ENCODE data around the gene FMN1.

FMN1 gene

GRCh38 chr15:33158366-33158765 lies 36.1 kb downstream of the FMN1 start:
- TF ChIP-seq, protein P1, sequence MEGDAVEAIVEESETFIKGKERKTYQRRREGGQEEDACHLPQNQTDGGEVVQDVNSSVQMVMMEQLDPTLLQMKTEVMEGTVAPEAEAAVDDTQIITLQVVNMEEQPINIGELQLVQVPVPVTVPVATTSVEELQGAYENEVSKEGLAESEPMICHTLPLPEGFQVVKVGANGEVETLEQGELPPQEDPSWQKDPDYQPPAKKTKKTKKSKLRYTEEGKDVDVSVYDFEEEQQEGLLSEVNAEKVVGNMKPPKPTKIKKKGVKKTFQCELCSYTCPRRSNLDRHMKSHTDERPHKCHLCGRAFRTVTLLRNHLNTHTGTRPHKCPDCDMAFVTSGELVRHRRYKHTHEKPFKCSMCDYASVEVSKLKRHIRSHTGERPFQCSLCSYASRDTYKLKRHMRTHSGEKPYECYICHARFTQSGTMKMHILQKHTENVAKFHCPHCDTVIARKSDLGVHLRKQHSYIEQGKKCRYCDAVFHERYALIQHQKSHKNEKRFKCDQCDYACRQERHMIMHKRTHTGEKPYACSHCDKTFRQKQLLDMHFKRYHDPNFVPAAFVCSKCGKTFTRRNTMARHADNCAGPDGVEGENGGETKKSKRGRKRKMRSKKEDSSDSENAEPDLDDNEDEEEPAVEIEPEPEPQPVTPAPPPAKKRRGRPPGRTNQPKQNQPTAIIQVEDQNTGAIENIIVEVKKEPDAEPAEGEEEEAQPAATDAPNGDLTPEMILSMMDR (IDR thresholded peaks at IDR 0.05; ENCODE audit: low read depth, low read length) = no peak
- no peak for DNase-seq

DNA sequence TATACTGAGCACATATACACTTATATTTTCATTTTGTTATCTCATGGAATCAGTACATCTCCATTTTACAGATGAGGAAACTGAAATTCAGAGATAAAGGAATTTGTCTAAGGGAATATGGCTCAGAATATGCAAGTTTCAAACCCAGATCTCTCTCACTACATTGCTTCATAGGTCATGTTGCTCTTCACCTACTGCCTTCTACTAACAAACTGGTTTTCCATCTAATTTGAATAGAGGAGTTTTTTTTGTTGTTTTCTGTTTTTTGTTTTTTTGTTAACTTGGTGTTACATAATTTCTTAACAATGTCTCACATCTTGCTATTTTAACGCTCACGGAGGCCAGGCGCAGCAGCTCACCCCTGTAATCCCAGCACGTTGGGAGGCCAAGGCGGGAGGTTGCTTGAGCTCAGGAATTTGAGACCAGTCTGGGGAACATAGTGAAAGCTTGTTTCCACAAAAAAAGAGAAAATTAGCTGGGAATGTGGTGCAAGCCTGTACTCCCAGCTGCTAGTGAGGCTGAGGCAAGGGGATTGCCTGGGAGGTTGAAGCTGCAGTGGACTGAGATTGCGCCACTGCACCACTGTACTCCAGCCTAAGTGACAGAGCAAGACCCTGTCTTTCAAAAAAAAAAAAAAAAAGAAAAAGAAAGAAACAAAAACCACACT lies 37.0 kb downstream of the FMN1 start:
- Histone ChIP-seq H3K27me3 (ENCODE audit: insufficient read depth, low read depth, severe bottlenecking) (no peaks in the 10 kb centered on the region), H3K9me3 (ENCODE audit: severe bottlenecking) (no peaks in the 10 kb centered on the region), H3K27ac (no peak overlapping the region), H3K36me3 (peaks cover 11% of the 10 kb centered on the region), H3K4me3 (ENCODE audit: low read depth, low read length) (no peak overlapping the region)
- TF ChIP-seq, protein P1 (IDR thresholded peaks at IDR 0.05; ENCODE audit: low read depth, low read length) = no peak
- no peak for DNase-seq

More at GRCh38 chr15:33158366-33158765, 36.1 kb downstream of the FMN1 start:
- peaks cover 10% of the 10 kb centered on the region for H3K36me3 ChIP-seq
- H3K4me3 ChIP-seq (ENCODE audit: low read depth, low read length) = no peak overlapping the region
- H3K9me3 ChIP-seq (ENCODE audit: severe bottlenecking) = no peaks in the 10 kb centered on the region
- H3K27me3 ChIP-seq (ENCODE audit: insufficient read depth, low read depth, severe bottlenecking) = no peaks in the 10 kb centered on the region
- no peak overlapping the region for H3K27ac ChIP-seq

GRCh38 chr15:33155691-33156420 lies 38.7 kb downstream of the FMN1 start:
- TF ChIP-seq, protein P1 (IDR thresholded peaks at IDR 0.05; ENCODE audit: low read depth, low read length) = no peak
- no peaks in the 10 kb centered on the region for H3K9me3 ChIP-seq (ENCODE audit: severe bottlenecking)
- no peak overlapping the region for H3K4me3 ChIP-seq (ENCODE audit: low read depth, low read length)
- no peak overlapping the region for H3K27ac ChIP-seq
- peaks cover 11% of the 10 kb centered on the region for H3K36me3 ChIP-seq
- H3K27me3 ChIP-seq (ENCODE audit: insufficient read depth, low read depth, severe bottlenecking) = no peaks in the 10 kb centered on the region
- no peak for DNase-seq

DNA sequence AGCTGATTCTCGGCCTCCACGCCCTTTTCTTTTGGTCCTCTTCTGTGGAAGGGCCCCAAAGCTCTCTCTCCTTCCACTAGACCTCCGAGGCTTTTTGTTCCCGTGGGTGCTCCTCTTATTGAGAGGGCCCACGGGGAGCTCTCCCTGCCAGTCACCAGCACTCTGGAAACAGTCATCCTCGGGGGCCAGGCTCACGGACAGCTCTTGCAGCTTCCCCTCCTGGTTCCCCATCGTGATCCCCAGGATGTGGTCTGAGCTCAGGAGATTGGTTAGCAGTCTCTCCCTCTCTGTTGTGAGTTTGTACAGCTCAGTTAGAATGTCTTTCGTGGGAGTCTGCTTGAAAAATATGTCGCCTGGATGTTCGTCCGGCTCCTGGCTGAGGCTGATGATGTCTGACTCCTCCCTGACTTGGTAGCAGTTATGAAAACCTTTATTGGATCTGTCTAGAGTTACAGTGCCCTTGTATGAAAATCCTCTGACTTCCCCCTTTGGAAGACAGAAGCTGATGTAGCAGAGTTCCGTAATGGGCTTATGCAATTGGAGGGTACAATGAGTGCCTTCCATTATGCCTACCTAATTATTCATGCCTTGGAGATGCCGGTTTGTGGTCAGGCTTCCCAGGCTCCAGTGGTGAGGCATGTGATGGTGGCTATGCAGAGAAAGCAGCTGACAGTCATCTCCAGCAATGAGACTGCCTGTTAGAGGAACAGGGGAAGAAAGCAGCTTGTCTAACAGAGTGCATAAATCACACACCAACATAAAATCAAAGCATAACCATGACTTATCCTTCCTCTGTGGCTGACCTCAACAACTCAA lies 40.0 kb downstream of the FMN1 start:
- Histone ChIP-seq H3K36me3 (peaks cover 11% of the 10 kb centered on the region), H3K4me3 (ENCODE audit: low read depth, low read length) (no peak overlapping the region), H3K27ac (no peak overlapping the region), H3K27me3 (ENCODE audit: insufficient read depth, low read depth, severe bottlenecking) (no peaks in the 10 kb centered on the region), H3K9me3 (ENCODE audit: severe bottlenecking) (no peaks in the 10 kb centered on the region)
- TF ChIP-seq, protein P1 (IDR thresholded peaks at IDR 0.05; ENCODE audit: low read depth, low read length) = no peak
- DNase-seq = no peak

- H3K27ac ChIP-seq = no peak overlapping the region
- TF ChIP-seq, protein P1 (IDR thresholded peaks at IDR 0.05; ENCODE audit: low read depth, low read length) = no peak
- no peak for DNase-seq
- H3K27me3 ChIP-seq (ENCODE audit: insufficient read depth, low read depth, severe bottlenecking) = no peaks in the 10 kb centered on the region
- no peak overlapping the region for H3K4me3 ChIP-seq (ENCODE audit: low read depth, low read length)
- H3K36me3 ChIP-seq = peaks cover 11% of the 10 kb centered on the region
- no peaks in the 10 kb centered on the region for H3K9me3 ChIP-seq (ENCODE audit: severe bottlenecking)
Measured at GRCh38 chr15:33153548-33153947, 41.0 kb downstream of the FMN1 start.

Data from WERI-Rb-1 (cell line).